22Rv1 (cell line): Measurements from ENCODE around the gene SERINC2.

Source experiments
- ZFX ChIP-seq: fragments of 450-650 bp; IDR thresholded peaks from 2 replicates; pipeline ENCODE4 v1.6.1; 2017; ENCODE audit warnings: antibody characterized with exemption, borderline replicate concordance
- TF ChIP-seq, protein P1 (sequence below): fragments of 450-650 bp; IDR thresholded peaks from 2 replicates; pipeline ENCODE4 v1.5.1; 2017; ENCODE audit warnings: mild to moderate bottlenecking

GRCh38 chr1:31427322-31427721 lies 14.3 kb downstream of the SERINC2 start:
- TF ChIP-seq, protein P1, sequence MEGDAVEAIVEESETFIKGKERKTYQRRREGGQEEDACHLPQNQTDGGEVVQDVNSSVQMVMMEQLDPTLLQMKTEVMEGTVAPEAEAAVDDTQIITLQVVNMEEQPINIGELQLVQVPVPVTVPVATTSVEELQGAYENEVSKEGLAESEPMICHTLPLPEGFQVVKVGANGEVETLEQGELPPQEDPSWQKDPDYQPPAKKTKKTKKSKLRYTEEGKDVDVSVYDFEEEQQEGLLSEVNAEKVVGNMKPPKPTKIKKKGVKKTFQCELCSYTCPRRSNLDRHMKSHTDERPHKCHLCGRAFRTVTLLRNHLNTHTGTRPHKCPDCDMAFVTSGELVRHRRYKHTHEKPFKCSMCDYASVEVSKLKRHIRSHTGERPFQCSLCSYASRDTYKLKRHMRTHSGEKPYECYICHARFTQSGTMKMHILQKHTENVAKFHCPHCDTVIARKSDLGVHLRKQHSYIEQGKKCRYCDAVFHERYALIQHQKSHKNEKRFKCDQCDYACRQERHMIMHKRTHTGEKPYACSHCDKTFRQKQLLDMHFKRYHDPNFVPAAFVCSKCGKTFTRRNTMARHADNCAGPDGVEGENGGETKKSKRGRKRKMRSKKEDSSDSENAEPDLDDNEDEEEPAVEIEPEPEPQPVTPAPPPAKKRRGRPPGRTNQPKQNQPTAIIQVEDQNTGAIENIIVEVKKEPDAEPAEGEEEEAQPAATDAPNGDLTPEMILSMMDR, result no peak
- no peak for TF ChIP-seq ZFX
